MM.1S (cell line): Measurements from ENCODE around the gene ERLEC1.
"Not testable (repeated sequence)": the region's sequence is repeated elsewhere in the genome, so short reads cannot be mapped to it uniquely, and the experiment has no call there.

Source experiments
- CTCF ChIP-seq: fragments of 300-600 bp; sonication (generic); IDR thresholded peaks from 2 replicates; pipeline ENCODE4 v1.5.1; 2016; ENCODE audit warnings: antibody characterized with exemption, low read length, mixed read lengths
- EZH2 ChIP-seq: fragments of 300-600 bp; sonication (generic); optimal IDR thresholded peaks from 2 replicates; pipeline ENCODE3; 2017; ENCODE audit warnings: low read depth, mild to moderate bottlenecking, antibody characterized with exemption, low read length, mixed read lengths
- EZH2phosphoT487 ChIP-seq: fragments of 300-600 bp; sonication (generic); IDR thresholded peaks from 2 replicates; pipeline ENCODE4 v1.6.1; 2018; ENCODE audit warnings: antibody characterized with exemption, low read length

- TF ChIP-seq CTCF, EZH2phosphoT487, EZH2: not testable (repeated sequence)
These were observed 64.4 kb downstream of the ERLEC1 start for GRCh38 chr2:53851052-53851757.
